Mesendoderm (in vitro differentiated cells): ENCODE data around the gene PEX5.
"Not testable (repeated sequence)": the region's sequence is repeated elsewhere in the genome, so short reads cannot be mapped to it uniquely, and the experiment has no call there.

Source experiments
- DNase-seq: peaks from one replicate; pipeline ENCODE4 v3.0.0; 2013
- H2AK5ac ChIP-seq: 2 replicates; pipeline ENCODE4 v1.6.1; 2013; ENCODE audit warnings: low read length, inconsistent platforms
- H2BK120ac ChIP-seq: 2 replicates; pipeline ENCODE4 v1.6.1; 2013; ENCODE audit warnings: low read depth, mild to moderate bottlenecking, low read length, moderate library complexity, mixed read lengths
- H2BK15ac ChIP-seq: replicated peaks from 2 replicates; pipeline ENCODE4 v1.6.1; 2013; ENCODE audit warnings: low read depth, mild to moderate bottlenecking, moderate library complexity
- H2BK5ac ChIP-seq: 2 replicates; pipeline ENCODE4 v1.6.1; 2013; ENCODE audit warnings: low read length, inconsistent platforms
- H3K18ac ChIP-seq: 2 replicates; pipeline ENCODE4 v1.6.1; 2013; ENCODE audit warnings: mild to moderate bottlenecking, low read length, mixed read lengths
- H3K23ac ChIP-seq: one replicate; pipeline ENCODE4 v1.6.1; 2013; ENCODE audit warnings: low read length
- H3K27ac ChIP-seq: 2 replicates; pipeline ENCODE4 v1.5.1; 2013; ENCODE audit warnings: low read depth, mild to moderate bottlenecking, inconsistent platforms, low read length, moderate library complexity
- H3K27me3 ChIP-seq: 2 replicates; pipeline ENCODE4 v1.6.1; 2013; ENCODE audit warnings: low read length, control low read depth, mild to moderate bottlenecking, inconsistent platforms; ENCODE audit not compliant: insufficient read depth, poor library complexity
- H3K36me3 ChIP-seq: 2 replicates; pipeline ENCODE4 v1.6.1; 2013; ENCODE audit warnings: low read length, inconsistent platforms; ENCODE audit not compliant: control insufficient read depth, insufficient read depth
- H3K4ac ChIP-seq: one replicate; pipeline ENCODE4 v1.6.1; 2013; ENCODE audit warnings: low read depth, mild to moderate bottlenecking, low read length, moderate library complexity
- H3K4me1 ChIP-seq: 2 replicates; pipeline ENCODE4 v1.6.1; 2013; ENCODE audit warnings: low read depth, low read length, inconsistent platforms; ENCODE audit not compliant: control insufficient read depth
- H3K4me2 ChIP-seq: 2 replicates; pipeline ENCODE4 v1.6.1; 2013; ENCODE audit warnings: low read length
- H3K4me3 ChIP-seq: 2 replicates; pipeline ENCODE4 v1.5.1; 2013; ENCODE audit warnings: mild to moderate bottlenecking, low read length
- H3K56ac ChIP-seq: one replicate; pipeline ENCODE4 v1.6.1; 2013; ENCODE audit warnings: low read length
- H3K79me1 ChIP-seq: 2 replicates; pipeline ENCODE4 v1.6.1; 2013; ENCODE audit warnings: low read length, inconsistent platforms
- H3K79me2 ChIP-seq: 2 replicates; pipeline ENCODE4 v1.6.1; 2013; ENCODE audit warnings: mild to moderate bottlenecking, low read length; ENCODE audit not compliant: control insufficient read depth, insufficient read depth
- H3K9ac ChIP-seq: 2 replicates; pipeline ENCODE4 v1.6.1; 2013; ENCODE audit warnings: low read length, inconsistent platforms
- H4K5ac ChIP-seq: one replicate; pipeline ENCODE4 v1.6.1; 2013; ENCODE audit warnings: low read length
- H4K8ac ChIP-seq: one replicate; pipeline ENCODE4 v1.6.1; 2013; ENCODE audit warnings: low read depth, mild to moderate bottlenecking, control low read depth, low read length, moderate library complexity
- WGBS: extraction: QIAGEN DNeasy Blood & Tissue Kit; methylation state at CpG from one replicate; pipeline ENCODE4 v1.1.7; 2013; ENCODE audit warnings: low lambda C conversion rate, missing lambda C conversion rate; ENCODE audit not compliant: insufficient coverage; ENCODE audit errors: extremely low coverage; 5-methylcytosine and 5-hydroxymethylcytosine counted together

The PEX5 gene

DNA sequence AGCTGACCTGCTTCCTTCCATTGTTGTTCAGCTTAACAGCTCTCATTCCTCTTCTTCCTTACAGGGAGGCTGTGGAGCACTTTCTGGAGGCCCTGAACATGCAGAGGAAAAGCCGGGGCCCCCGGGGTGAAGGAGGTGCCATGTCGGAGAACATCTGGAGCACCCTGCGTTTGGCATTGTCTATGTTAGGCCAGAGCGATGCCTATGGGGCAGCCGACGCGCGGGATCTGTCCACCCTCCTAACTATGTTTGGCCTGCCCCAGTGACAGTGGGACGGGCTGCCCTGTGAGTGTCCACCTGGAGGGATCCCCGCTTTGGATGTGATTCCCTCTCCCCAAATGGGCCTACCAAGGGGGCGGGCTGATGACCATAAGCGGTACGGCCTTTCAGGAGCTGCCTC, 20.5 kb downstream of the PEX5 start:
- H2BK15ac ChIP-seq: no peak overlapping the region
- H2AK5ac ChIP-seq: no peak overlapping the region
- whole genome bisulfite sequencing: no CpG with 5 or more reads among the region's 14 CpGs
- H3K4me3 ChIP-seq: no peak overlapping the region
- no peaks in the 10 kb centered on the region for H3K79me2 ChIP-seq
- H3K27me3 ChIP-seq: no peaks in the 10 kb centered on the region
- no peak overlapping the region for H3K4me2 ChIP-seq
- no peak overlapping the region for H3K56ac ChIP-seq
- no peak overlapping the region for H3K23ac ChIP-seq
- H4K8ac ChIP-seq: no peak overlapping the region
- H2BK5ac ChIP-seq: no peak overlapping the region
- H3K27ac ChIP-seq: no peak overlapping the region
- no peaks in the 10 kb centered on the region for H3K4me1 ChIP-seq
- no peak overlapping the region for H3K4ac ChIP-seq
- no peak overlapping the region for H3K9ac ChIP-seq
- DNase-seq: no peak
- no peak overlapping the region for H3K18ac ChIP-seq
- peaks cover 20% of the 10 kb centered on the region for H3K36me3 ChIP-seq
- no peaks in the 10 kb centered on the region for H3K79me1 ChIP-seq
- H4K5ac ChIP-seq: no peak overlapping the region
- no peak overlapping the region for H2BK120ac ChIP-seq

DNA sequence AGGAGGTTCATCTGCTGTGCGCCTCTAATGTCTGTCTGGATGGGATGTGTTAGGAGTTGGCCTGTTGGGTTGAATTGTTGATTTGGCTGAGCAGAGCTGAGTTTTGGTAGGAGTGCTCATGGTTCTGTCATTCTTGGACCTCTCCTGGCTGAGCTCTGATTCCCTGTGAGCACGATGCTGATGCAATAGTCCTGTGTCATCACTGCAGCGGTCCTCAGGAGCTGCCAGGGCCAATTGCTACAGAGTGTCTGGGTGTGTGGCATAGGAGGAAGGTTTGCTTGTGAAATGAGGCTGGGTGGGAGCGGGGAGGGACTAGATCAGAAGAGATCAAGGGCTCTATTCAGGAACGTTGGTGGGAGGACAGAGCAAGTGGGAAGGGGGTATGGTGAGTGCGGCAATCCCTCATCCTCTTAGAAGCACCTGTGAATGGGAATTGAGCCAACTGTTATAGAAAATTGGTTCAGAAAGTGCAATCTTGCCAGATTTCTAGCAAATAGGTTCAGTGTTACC, 21.2 kb downstream of the PEX5 start:
- Histone ChIP-seq H3K27ac (no peak overlapping the region), H2BK15ac (no peak overlapping the region), H4K8ac (no peak overlapping the region), H2BK120ac (no peak overlapping the region), H3K56ac (no peak overlapping the region), H2BK5ac (no peak overlapping the region), H3K4me2 (no peak overlapping the region), H3K9ac (no peak overlapping the region), H3K18ac (no peak overlapping the region), H3K4me1 (no peaks in the 10 kb centered on the region), H3K79me2 (no peaks in the 10 kb centered on the region), H2AK5ac (no peak overlapping the region), H3K4ac (no peak overlapping the region), H3K27me3 (no peaks in the 10 kb centered on the region), H3K4me3 (no peak overlapping the region), H3K79me1 (no peaks in the 10 kb centered on the region), H3K23ac (no peak overlapping the region), H3K36me3 (peaks cover 20% of the 10 kb centered on the region), H4K5ac (no peak overlapping the region)
- WGBS: no CpG with 5 or more reads among the region's 6 CpGs
- DNase-seq: no peak

DNA sequence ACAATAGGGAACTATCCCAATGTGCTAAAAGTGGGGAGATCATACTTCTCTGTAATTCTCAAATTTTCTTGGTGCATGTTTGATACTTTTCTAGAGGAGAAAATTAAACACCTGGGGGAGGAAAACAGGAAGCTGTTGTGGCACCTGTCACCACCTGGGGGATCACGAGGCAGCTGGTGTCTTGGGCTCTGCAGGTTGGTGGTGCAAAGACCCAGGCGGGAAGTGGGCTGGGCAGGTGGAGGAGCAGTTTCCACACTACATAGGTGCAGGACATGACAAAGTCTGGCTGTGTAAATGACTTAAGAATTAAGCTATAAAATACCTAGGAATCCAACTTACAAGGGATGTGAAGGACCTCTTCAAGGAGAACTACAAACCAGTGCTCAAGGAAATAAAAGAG, 23.2 kb downstream of the PEX5 start:
- no CpG with 5 or more reads among the region's 2 CpGs for WGBS
- no peak overlapping the region for H3K4ac ChIP-seq
- no peak overlapping the region for H4K5ac ChIP-seq
- H2BK5ac ChIP-seq: no peak overlapping the region
- H3K23ac ChIP-seq: no peak overlapping the region
- no peak overlapping the region for H3K9ac ChIP-seq
- H3K18ac ChIP-seq: no peak overlapping the region
- H3K56ac ChIP-seq: no peak overlapping the region
- no peaks in the 10 kb centered on the region for H3K79me2 ChIP-seq
- H3K27ac ChIP-seq: no peak overlapping the region
- no peak for DNase-seq
- H3K79me1 ChIP-seq: no peaks in the 10 kb centered on the region
- no peak overlapping the region for H2BK15ac ChIP-seq
- H4K8ac ChIP-seq: no peak overlapping the region
- no peaks in the 10 kb centered on the region for H3K4me1 ChIP-seq
- peaks cover 19% of the 10 kb centered on the region for H3K36me3 ChIP-seq
- no peak overlapping the region for H3K4me3 ChIP-seq
- H3K4me2 ChIP-seq: no peak overlapping the region
- no peaks in the 10 kb centered on the region for H3K27me3 ChIP-seq
- no peak overlapping the region for H2AK5ac ChIP-seq
- no peak overlapping the region for H2BK120ac ChIP-seq

DNA sequence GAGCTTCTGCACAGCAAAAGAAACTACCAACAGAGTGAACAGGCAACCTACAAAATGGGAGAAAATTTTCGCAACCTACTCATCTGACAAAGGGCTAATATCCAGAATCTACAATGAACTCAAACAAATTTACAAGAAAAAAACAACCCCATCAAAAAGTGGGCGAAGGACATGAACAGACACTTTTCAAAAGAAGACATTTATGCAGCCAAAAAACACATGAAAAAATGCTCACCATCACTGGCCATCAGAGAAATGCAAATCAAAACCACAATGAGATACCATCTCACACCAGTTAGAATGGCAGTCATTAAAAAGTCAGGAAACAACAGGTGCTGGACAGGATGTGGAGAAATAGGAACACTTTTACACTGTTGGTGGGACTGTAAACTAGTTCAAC, 24.3 kb downstream of the PEX5 start:
- H3K4me3 ChIP-seq, H3K23ac ChIP-seq, H3K9ac ChIP-seq, H4K5ac ChIP-seq, H3K36me3 ChIP-seq, H3K27me3 ChIP-seq, H2BK120ac ChIP-seq, H3K4me2 ChIP-seq, H3K79me1 ChIP-seq, H2AK5ac ChIP-seq, H4K8ac ChIP-seq, H3K4ac ChIP-seq, H3K18ac ChIP-seq, H2BK5ac ChIP-seq, H3K79me2 ChIP-seq, H3K27ac ChIP-seq, H2BK15ac ChIP-seq, H3K4me1 ChIP-seq, DNase-seq, H3K56ac ChIP-seq: not testable (repeated sequence)
- WGBS: no CpG with 5 or more reads among the region's 2 CpGs

DNA sequence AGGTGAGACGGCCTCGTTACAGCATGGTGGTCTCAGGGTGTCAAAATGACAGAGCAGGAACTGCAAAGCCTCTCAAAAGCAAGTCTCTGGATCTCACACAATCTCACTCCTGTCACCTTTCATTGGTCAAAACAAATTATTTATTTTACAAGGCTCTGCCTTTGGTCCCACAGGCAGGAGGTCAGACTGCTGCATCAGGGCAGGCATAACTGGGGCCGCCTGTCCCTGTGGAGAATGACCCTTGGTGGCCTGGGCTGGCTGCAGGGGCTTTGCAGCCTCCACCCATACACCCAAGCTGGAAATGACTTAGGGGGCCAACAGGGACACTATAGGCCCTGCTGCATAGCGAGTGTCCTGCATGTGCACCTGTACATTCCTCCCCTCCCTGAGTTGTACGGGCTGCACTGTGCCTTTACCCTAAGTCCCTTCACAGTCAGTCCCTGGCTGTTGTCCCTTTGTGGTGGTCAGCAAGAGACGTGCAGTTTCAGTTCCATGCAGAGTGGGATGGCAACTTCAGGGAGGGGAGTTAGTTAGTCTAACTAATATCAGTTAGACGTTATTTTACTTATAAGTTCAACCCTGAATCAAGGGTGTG, 28.1 kb downstream of the PEX5 start:
- H2BK5ac ChIP-seq: no peak overlapping the region
- H2BK15ac ChIP-seq: no peak overlapping the region
- H3K56ac ChIP-seq: no peak overlapping the region
- no peak overlapping the region for H3K4ac ChIP-seq
- H3K4me2 ChIP-seq: no peak overlapping the region
- H3K36me3 ChIP-seq: no peaks in the 10 kb centered on the region
- H3K23ac ChIP-seq: no peak overlapping the region
- H4K8ac ChIP-seq: no peak overlapping the region
- no peak overlapping the region for H2AK5ac ChIP-seq
- WGBS: no CpG with 5 or more reads among the region's 7 CpGs
- H3K4me3 ChIP-seq: no peak overlapping the region
- H3K18ac ChIP-seq: no peak overlapping the region
- no peaks in the 10 kb centered on the region for H3K27me3 ChIP-seq
- peaks cover 2% of the 10 kb centered on the region for H3K4me1 ChIP-seq
- H3K79me2 ChIP-seq: no peaks in the 10 kb centered on the region
- no peak for DNase-seq
- no peak overlapping the region for H2BK120ac ChIP-seq
- no peak overlapping the region for H3K9ac ChIP-seq
- H3K27ac ChIP-seq: no peak overlapping the region
- H4K5ac ChIP-seq: no peak overlapping the region
- no peaks in the 10 kb centered on the region for H3K79me1 ChIP-seq

DNA sequence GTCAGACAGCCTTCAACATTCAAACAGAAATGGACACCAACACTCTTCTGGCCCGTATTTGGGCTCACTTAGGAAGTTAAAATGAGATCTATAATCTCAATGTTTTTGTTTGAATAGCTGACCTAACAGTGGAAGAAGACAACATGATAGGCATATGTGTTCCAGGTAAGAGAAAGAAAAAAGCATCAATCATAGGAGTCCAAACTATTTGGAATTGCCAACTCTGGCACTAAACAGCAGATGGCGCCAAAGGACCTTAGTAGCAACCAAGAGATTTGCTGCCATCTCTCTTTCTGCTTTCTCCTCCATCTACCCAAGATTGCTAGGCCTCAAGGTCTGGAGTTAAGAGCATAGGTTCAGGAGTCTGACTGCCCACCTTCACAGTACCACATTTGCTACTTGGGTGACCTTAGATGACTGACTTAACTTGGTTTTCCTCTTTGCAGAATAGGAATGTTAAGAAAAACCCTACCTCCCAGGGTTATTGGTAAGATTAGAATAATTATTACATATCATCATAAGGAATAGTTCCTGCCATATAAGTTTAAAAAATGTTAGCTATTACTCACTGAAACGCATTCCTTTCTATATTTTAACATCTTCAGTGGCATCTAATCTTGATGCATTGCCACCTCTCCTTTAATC, 30.2 kb downstream of the PEX5 start:
- peak; percentile 85 for DNase-seq
- H3K9ac ChIP-seq: no peak overlapping the region
- H3K36me3 ChIP-seq: no peaks in the 10 kb centered on the region
- H2BK5ac ChIP-seq: peak overlapping the region; percentile 60
- H2BK120ac ChIP-seq: no peak overlapping the region
- peaks cover 2% of the 10 kb centered on the region for H3K4me1 ChIP-seq
- no peak overlapping the region for H3K18ac ChIP-seq
- no peak overlapping the region for H2AK5ac ChIP-seq
- H2BK15ac ChIP-seq: no peak overlapping the region
- H3K79me1 ChIP-seq: no peaks in the 10 kb centered on the region
- no peaks in the 10 kb centered on the region for H3K27me3 ChIP-seq
- no peak overlapping the region for H3K56ac ChIP-seq
- H3K79me2 ChIP-seq: no peaks in the 10 kb centered on the region
- H4K8ac ChIP-seq: no peak overlapping the region
- H3K27ac ChIP-seq: no peak overlapping the region
- no peak overlapping the region for H3K4ac ChIP-seq
- no CpG with 5 or more reads among the region's 3 CpGs for WGBS
- H3K23ac ChIP-seq: no peak overlapping the region
- no peak overlapping the region for H3K4me2 ChIP-seq
- H4K5ac ChIP-seq: no peak overlapping the region
- no peak overlapping the region for H3K4me3 ChIP-seq
